Activated T-helper 17 cell treated with anti-CD3 and anti-CD28 coated beads, Interleukin-2, amount 50 U/mL, for 72 hours (primary cell): Measurements from ENCODE around the gene CD82. TPM values are rescaled to one million over a fixed set of nuclear protein-coding genes. Genes with fewer than 3 reads are reported as not detected.

Experiments
- ATAC-seq: fragments of 150-1000 bp; cut with Tn5 transposase; replicated peaks from 2 replicates; pipeline ENCODE4 v1.10.0; 2021; ENCODE audit warnings: mild to moderate bottlenecking, moderate library complexity
- H3K27ac Mint-ChIP-seq: one replicate; pipeline ENCODE4 v1.8.0; 2022; ENCODE audit warnings: mixed read lengths
- H3K27me3 Mint-ChIP-seq: one replicate; pipeline ENCODE4 v1.8.0; 2022; ENCODE audit warnings: mixed read lengths
- H3K36me3 Mint-ChIP-seq: one replicate; pipeline ENCODE4 v1.8.0; 2022; ENCODE audit warnings: low read depth, mild to moderate bottlenecking, mixed read lengths
- H3K4me1 Mint-ChIP-seq: one replicate; pipeline ENCODE4 v1.8.0; 2022; ENCODE audit warnings: mixed read lengths
- H3K4me3 Mint-ChIP-seq: one replicate; pipeline ENCODE4 v1.8.0; 2022; ENCODE audit warnings: mild to moderate bottlenecking, mixed read lengths
- H3K9me3 Mint-ChIP-seq: one replicate; pipeline ENCODE4 v1.8.0; 2022; ENCODE audit warnings: mixed read lengths
- total RNA-seq, 2 donors: library from RNA; stranded (reverse); gene quantifications; one replicate each; pipeline ENCODE4 v1.2.3, GENCODE V29; 2022

Gene CD82
- total RNA-seq, 2 donors from 2014 or later = 147 to 620 TPM

- Mint-ChIP-seq H3K27me3 (no peaks in the 10 kb centered on the region), H3K27ac (no peak overlapping the region), H3K9me3 (peaks cover 3% of the 10 kb centered on the region), H3K36me3 (no peaks in the 10 kb centered on the region), H3K4me3 (no peak overlapping the region), H3K4me1 (peaks cover 21% of the 10 kb centered on the region)
- no peak for ATAC-seq
Observed at GRCh38 chr11:44661311-44661717, 95.9 kb downstream of the CD82 start.

Other genes starting within 250 kb of the CD82 start
- 1 to 10 TPM; 3.3 to 3.9 TPM for gene TSPAN18, start 161.3 kb downstream of the CD82 start, total RNA-seq